Calu3 (cell line): ENCODE measurements around the gene AMDHD2. TPM values are rescaled to one million over a fixed set of nuclear protein-coding genes. Genes with fewer than 3 reads are reported as not detected.

Experiments
- BruUV-seq: library from RNA; stranded (reverse); fragments of 400-500 nt; replicated peaks from 2 replicates; lab custom pipeline; 2021; lab: Mats Ljungman, UMichigan
- CTCF ChIA-PET: fragments of 300-600 bp; sonication (Branson Sonifier 250); formaldehyde crosslinking; loops from one replicate; lab custom pipeline; 2022; ENCODE audit warnings: antibody characterized with exemption; lab: Charles Lee
- DNase-seq: peaks from one replicate; pipeline ENCODE4 v3.0.0; 2022
- H3K27ac Mint-ChIP-seq: one replicate; pipeline ENCODE4 v1.8.0; 2022; ENCODE audit warnings: mixed read lengths; ENCODE audit not compliant: unreplicated experiment
- H3K27me3 Mint-ChIP-seq: one replicate; pipeline ENCODE4 v1.8.0; 2022; ENCODE audit warnings: mixed read lengths; ENCODE audit not compliant: unreplicated experiment
- H3K36me3 Mint-ChIP-seq: one replicate; pipeline ENCODE4 v1.8.0; 2022; ENCODE audit warnings: mild to moderate bottlenecking, moderate library complexity, mixed read lengths; ENCODE audit not compliant: insufficient read depth, unreplicated experiment
- H3K4me1 Mint-ChIP-seq: one replicate; pipeline ENCODE4 v1.8.0; 2022; ENCODE audit warnings: mild to moderate bottlenecking, low read depth, mixed read lengths; ENCODE audit not compliant: unreplicated experiment
- H3K4me3 Mint-ChIP-seq: one replicate; pipeline ENCODE4 v1.8.0; 2022; ENCODE audit warnings: mild to moderate bottlenecking, low read depth, moderate library complexity, mixed read lengths; ENCODE audit not compliant: unreplicated experiment
- H3K9me3 Mint-ChIP-seq: one replicate; pipeline ENCODE4 v1.8.0; 2022; ENCODE audit warnings: low read depth, mixed read lengths; ENCODE audit not compliant: unreplicated experiment
- CTCF ChIP-seq: fragments of 200-600 bp; IDR thresholded peaks from one replicate; pipeline ENCODE4 v1.8.0; 2022; ENCODE audit warnings: antibody characterized with exemption; ENCODE audit not compliant: unreplicated experiment
- intact Hi-C: fragments of 100-400 bp; cut with micrococcal nuclease; formaldehyde crosslinking; loops from one replicate; pipeline ENCODE4 v1.10.0; 2022; ENCODE audit not compliant: unreplicated experiment
- total RNA-seq: library from RNA; stranded (reverse); gene quantifications from 2 replicates; pipeline ENCODE4 v1.2.3, GENCODE V29; 2022

AMDHD2 gene
- total RNA-seq, 1 experiment from 2014 or later, result 60.2 TPM

GRCh38 chr16:2496223-2497115 lies 23.7 kb upstream of the AMDHD2 start:
- Mint-ChIP-seq H3K27me3 (no peaks in the 10 kb centered on the region), H3K36me3 (no peaks in the 10 kb centered on the region), H3K4me1 (no peaks in the 10 kb centered on the region), H3K27ac (no peak overlapping the region), H3K4me3 (no peak overlapping the region), H3K9me3 (no peaks in the 10 kb centered on the region)
- no TSS peak for BruUV-seq
- no peak for DNase-seq
- intact Hi-C loops, result no loop called here
- CTCF ChIA-PET, result no interaction called here
- no peak for TF ChIP-seq CTCF

GRCh38 chr16:2497116-2497630 lies 23.0 kb upstream of the AMDHD2 start:
- Mint-ChIP-seq H3K4me1 (no peaks in the 10 kb centered on the region), H3K27me3 (no peaks in the 10 kb centered on the region), H3K4me3 (no peak overlapping the region), H3K27ac (no peak overlapping the region), H3K9me3 (no peaks in the 10 kb centered on the region), H3K36me3 (peaks cover 5% of the 10 kb centered on the region)
- intact Hi-C loops, result no loop called here
- BruUV-seq, result no TSS peak
- DNase-seq, result no peak
- CTCF ChIA-PET, result no interaction called here
- TF ChIP-seq CTCF, result no peak

GRCh38 chr16:2497695-2498484 lies 22.3 kb upstream of the AMDHD2 start:
- Mint-ChIP-seq H3K27me3 (no peaks in the 10 kb centered on the region), H3K27ac (no peak overlapping the region), H3K4me1 (no peaks in the 10 kb centered on the region), H3K36me3 (peaks cover 6% of the 10 kb centered on the region), H3K4me3 (no peak overlapping the region), H3K9me3 (no peaks in the 10 kb centered on the region)
- no TSS peak for BruUV-seq
- no peak for TF ChIP-seq CTCF
- CTCF ChIA-PET, result no interaction called here
- DNase-seq, result no peak
- intact Hi-C loops, result no loop called here

- no peaks in the 10 kb centered on the region for H3K4me1 Mint-ChIP-seq
- H3K36me3 Mint-ChIP-seq, result peaks cover 6% of the 10 kb centered on the region
- no peak for DNase-seq
- no peaks in the 10 kb centered on the region for H3K27me3 Mint-ChIP-seq
- no peaks in the 10 kb centered on the region for H3K9me3 Mint-ChIP-seq
- no peak for TF ChIP-seq CTCF
- CTCF ChIA-PET, result no interaction called here
- intact Hi-C loops, result no loop called here
- H3K4me3 Mint-ChIP-seq, result no peak overlapping the region
- BruUV-seq, result no TSS peak
- H3K27ac Mint-ChIP-seq, result no peak overlapping the region
Observed at GRCh38 chr16:2498531-2499253, 21.5 kb upstream of the AMDHD2 start.
